ENCODE results near the gene MEX3B.

DNA sequence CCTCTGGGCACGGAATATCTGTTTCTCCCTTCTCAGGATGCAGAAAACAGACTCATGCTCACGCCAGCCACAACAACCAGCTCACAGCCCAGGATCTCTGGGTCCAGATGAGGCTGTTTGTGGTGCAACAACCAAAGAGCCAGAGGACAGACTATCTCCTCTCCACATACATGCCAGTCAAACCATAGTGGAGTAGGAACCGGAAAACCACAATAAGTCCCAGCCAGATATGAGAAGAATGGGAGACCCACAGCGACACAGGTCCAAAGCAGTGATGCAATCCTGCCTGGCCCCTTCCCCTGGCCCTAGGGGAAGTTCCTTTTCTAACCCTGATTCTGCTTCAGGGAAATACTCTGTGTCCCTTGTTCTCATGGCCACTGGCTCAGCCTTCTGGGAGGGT lies 27.6 kb downstream of the MEX3B start:
- TF ChIP-seq, protein P1, sequence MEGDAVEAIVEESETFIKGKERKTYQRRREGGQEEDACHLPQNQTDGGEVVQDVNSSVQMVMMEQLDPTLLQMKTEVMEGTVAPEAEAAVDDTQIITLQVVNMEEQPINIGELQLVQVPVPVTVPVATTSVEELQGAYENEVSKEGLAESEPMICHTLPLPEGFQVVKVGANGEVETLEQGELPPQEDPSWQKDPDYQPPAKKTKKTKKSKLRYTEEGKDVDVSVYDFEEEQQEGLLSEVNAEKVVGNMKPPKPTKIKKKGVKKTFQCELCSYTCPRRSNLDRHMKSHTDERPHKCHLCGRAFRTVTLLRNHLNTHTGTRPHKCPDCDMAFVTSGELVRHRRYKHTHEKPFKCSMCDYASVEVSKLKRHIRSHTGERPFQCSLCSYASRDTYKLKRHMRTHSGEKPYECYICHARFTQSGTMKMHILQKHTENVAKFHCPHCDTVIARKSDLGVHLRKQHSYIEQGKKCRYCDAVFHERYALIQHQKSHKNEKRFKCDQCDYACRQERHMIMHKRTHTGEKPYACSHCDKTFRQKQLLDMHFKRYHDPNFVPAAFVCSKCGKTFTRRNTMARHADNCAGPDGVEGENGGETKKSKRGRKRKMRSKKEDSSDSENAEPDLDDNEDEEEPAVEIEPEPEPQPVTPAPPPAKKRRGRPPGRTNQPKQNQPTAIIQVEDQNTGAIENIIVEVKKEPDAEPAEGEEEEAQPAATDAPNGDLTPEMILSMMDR (IDR thresholded peaks at IDR 0.05; ENCODE audit: insufficient read depth, low read length, poor library complexity, severe bottlenecking): no peak
- no peak for TF ChIP-seq EZH2phosphoT487 (conservative IDR thresholded peaks at IDR 0.05; ENCODE audit: low read length)

All from SU-DHL-6 (cell line).